GM21825 (cell line): ENCODE data around the gene PHF20.
"Not testable (repeated sequence)": the region's sequence is repeated elsewhere in the genome, so short reads cannot be mapped to it uniquely, and the experiment has no call there.

Experiments used
- ATAC-seq: cut with Tn5 transposase; IDR thresholded peaks from one replicate; pipeline ENCODE4 v1.9.1; 2021; ENCODE audit warnings: mild to moderate bottlenecking, moderate library complexity; ENCODE audit not compliant: unreplicated experiment

PHF20 gene

GRCh38 chr20:35912881-35913280 lies 141.1 kb downstream of the PHF20 start:
- ATAC-seq, result no peak

- ATAC-seq, result no peak
These were observed 145.3 kb downstream of the PHF20 start for GRCh38 chr20:35917077-35917476.

- no peak for ATAC-seq
These were observed 146.2 kb downstream of the PHF20 start for GRCh38 chr20:35918021-35918420.

- no peak for ATAC-seq
These were observed 148.7 kb downstream of the PHF20 start for GRCh38 chr20:35920523-35920922.

DNA sequence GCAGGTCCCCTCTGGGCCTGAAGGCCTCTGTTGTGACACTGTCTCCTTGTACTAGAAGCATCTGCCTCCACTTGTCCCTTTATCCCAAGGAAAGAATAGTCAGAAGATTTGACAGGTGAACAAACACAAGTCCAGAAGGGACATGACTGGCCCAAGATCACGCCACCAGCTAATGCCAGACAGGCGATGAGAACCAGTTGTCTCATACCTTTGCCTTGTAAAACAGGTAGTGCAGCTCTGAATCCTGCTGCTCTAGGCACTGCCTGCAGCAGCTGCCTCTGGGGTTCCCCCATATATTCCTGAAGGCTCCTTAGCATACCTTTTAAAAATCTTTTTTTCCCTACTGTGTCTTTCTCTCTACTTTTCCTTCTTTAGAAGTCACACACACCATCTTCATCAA lies 157.5 kb downstream of the PHF20 start:
- no peak for ATAC-seq

DNA sequence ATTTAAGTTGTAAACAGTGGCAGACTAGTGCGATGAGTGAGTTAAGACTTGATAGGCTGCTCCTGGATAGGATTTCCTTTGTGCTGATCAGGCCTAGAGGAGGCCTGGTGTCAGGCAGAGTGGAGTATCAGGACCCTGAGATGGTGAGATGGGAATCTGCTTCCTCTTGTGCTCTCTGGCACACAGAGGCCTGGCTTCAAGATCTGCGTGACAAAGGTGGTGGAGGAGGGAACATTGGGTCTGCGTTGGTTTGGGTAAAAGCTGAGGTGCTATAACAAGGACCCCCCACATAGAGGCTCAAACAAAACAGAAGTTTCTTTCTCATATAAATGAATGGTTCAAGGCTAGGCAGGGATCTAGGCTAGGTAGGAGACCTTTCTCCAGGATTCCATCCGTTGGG lies 162.2 kb downstream of the PHF20 start:
- ATAC-seq, result no peak

DNA sequence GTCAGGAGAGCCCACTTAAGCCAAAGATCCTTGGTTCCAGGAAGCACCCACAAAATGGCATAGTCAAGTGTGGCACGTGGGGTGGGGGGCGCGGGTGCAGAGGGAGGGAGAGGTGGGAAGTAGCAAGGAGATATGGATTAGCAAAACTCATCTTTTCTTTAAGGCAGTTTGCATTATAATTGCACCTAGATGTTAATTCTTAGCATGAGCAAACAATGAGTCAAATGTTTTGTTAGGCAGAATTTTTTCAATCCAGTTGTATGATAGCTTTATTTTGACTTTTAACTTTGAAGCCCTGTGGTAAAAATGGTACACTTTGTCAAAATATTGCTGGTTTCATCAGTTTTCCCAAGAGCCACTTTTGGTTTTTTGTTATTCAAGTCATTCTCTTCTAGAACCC lies 167.4 kb downstream of the PHF20 start:
- no peak for ATAC-seq

- ATAC-seq, result no peak
These were observed 169.8 kb downstream of the PHF20 start for GRCh38 chr20:35941620-35942019.

DNA sequence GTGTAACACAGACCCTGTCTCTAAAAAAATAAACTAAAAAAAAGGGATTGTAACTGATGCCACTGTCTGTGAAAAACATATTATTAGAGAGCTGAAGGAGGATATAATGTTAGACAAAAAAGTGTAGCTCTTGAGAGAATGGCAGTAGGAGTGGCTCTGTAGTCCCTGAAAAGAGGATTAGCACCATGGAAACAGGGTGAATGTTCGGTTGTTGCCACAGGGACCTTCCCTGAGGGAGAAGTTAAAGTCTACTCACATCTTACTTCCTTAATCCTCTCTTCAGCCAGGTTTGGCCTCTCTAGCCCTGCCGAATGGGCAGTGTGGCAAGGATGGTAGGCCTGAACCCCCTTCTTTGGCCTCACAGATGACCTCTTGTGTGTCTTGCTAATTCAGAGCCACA lies 170.4 kb downstream of the PHF20 start:
- ATAC-seq, result no peak

GRCh38 chr20:35947489-35947888 lies 175.7 kb downstream of the PHF20 start:
- no peak for ATAC-seq

DNA sequence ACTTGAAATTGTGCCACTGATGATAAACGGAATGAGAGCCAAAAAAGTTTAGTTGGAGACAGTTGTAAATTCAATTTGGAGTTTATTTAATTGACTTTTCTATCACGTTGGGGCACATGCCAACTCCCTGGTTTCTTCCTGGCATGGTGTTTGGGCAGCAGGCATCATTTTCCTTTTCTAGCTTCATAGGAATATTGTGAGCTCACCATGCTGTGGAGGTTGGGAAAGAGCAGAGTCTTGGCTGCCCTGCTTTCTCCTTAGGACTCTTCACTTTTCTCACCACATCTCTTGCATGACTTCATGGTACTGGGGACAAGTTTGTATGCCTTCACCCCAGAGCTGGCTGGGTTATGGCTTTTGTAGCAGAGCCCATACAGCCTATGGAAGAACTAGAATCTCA lies 176.1 kb downstream of the PHF20 start:
- no peak for ATAC-seq

- no peak for ATAC-seq
These were observed 178.3 kb downstream of the PHF20 start for GRCh38 chr20:35950093-35950492.

DNA sequence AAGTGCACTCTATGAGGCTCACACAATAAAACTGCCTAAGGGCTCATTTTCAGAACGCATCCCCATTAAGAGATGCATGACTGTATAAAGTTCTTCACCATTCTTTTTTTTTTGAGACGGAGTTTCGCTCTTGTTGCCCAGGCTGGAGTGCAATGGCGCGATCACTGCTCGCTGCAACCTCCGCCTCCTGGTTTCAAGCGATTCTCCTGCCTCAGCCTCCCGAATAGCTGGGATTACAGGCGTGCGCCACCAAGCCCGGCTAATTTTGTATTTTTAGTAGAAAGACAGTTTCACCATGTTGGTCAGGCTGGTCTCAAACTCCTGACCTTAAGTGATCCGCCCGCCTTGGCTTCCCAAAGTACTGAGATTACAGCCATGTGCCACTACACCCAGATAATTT lies 180.3 kb downstream of the PHF20 start:
- not testable (repeated sequence) for ATAC-seq

DNA sequence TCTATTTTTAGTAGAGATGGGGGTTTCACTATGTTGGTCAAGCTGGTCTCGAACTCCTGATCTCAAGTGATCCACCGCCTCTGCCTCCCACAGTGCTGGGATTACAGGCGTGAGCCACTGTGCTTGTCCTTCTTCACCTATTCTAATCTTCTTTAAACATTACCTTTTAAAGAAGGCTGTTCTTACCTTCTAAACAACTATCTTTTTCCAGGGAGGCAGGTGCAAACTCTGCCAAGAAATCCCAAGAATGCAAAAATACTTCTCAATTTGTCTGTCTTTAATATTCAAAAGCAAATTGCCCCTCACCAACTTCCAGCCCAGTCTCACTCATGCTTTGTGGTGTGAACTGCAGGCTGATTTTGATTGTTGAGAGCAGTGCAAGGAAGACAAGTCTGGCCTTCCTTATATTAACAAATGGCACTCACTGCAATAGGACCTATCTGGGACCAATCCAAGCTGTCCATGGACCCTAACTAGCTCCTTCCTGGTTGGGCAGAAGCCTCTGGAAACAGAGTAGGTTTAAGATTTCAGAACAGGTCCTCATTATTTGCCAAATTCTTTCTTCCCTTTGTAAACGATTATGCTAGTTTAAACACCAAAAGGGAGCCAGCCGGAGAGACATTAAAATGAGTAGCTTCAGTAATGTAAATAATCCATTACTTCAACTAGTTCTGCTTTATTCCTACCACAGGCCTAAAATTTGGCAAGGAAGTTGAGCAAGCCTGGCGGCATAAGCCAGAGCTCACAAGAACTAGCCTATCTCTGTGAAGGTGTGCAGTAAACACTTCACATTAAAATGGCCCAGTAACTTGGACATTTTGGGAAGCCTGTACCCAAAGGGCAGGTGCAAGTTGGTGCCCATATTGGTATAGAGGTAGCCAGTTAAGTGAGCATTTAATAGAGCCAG lies 180.9 kb downstream of the PHF20 start:
- ATAC-seq, result no peak

GRCh38 chr20:35953387-35954199 lies 181.8 kb downstream of the PHF20 start:
- peak; percentile 22 for ATAC-seq

DNA sequence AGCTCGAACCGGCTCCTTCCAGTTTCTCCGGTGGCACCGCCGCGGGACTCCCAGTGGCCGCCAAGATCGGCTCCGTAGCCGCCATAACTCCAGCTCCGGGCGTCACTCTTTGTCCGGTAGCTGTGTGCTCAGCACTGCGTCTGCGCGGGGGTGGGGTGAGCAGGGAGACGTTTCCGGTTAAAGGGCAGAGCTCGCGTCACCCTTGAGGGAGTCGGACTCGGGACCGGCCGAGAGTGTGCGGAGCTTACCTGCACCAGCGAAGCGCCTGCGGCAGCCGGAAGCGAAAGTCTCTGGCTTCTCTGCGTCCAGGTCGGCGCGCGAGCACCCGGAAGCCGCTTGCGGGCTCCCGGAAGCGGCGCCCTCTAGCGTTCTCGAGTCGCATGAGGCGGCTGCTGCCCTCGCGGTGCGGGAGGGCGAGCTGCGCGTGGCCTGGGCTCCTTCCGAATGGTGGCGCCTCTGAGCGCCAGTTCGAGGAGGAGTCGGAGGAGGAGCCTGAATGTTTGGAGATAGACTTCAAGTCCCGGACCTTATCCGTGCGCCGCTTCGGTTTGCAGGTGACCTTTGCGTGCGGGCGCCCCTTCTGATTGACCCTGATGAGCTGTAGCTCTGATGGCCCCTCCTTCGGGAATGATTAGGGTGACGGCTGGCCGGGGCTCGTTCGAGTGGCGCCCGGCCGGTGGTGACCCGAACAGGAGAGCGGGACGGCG lies 182.5 kb downstream of the PHF20 start, which contains the start of gene SCAND1:
Gene SCAND1 (minus strand): TSS at position 303 of the 707 bp plus-strand sequence. CDS start 218 bp downstream, at position 85.
- ATAC-seq, result peak; percentile 87

DNA sequence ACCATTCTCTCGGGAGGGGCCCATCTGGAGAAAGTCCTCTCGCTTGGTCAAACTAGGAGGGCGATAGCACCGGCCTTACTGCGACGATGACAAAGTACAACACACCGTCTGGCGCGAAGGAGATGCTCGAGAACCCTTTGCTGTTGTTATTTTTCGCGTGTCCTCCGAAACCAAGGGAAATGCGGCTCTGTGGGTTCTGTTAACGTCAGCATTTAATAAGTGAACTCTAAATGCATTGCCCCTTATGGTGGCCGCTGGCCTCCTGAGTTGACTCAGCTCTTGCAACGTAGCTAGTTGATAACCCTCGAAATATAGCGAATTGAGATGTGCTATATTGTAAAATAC lies 183.1 kb downstream of the PHF20 start:
- ATAC-seq, result peak; percentile 1

DNA sequence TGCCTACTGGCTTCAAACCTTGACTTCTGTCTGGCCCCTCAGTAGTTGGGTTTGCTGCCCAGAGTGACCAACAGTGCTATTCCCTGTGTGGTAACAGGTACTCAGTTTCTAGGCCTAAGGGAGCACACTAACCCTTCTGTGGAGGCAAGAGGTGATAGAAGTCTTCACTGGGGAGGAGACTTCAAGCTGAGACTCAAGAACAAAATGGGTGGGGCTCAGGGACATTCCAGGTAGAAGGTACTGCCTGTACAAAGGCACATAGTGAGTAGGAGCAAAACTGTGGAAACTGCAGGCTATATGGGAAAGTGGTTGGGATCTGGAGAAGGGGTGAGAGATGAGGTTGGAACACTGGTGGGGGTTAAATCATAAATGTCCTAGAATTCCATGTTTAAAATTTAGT lies 184.8 kb downstream of the PHF20 start:
- no peak for ATAC-seq

- ATAC-seq, result not testable (repeated sequence)
These were observed 187.5 kb downstream of the PHF20 start for GRCh38 chr20:35959291-35959690.

DNA sequence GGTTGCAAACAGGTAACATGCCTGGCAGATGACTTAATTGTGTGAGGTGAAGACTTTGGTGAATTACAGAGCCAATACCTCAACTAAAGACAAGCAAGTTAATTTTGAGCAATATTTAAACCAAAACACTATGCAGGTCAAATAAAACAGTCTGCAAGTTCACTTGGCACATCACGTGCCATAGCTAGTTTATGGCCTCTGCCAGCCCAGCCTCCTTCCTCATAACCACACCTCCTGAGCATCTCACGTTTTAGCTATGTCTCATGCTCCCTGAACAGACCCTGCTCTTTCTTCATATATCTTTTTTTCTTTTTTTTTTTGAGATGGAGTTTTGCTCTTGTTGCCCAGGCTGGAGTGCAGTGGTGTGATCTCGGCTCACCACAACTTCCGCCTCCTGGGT lies 192.1 kb downstream of the PHF20 start:
- no peak for ATAC-seq

GRCh38 chr20:35967979-35968640 lies 196.3 kb downstream of the PHF20 start, which contains the start of gene CNBD2:
CNBD2 (plus strand) TSS chr20:35968590; CDS start chr20:35968763, 173 bp downstream.
- no peak for ATAC-seq
